HS-5 (cell line): Measurements from ENCODE around the gene HTRA1.

Source experiments
- DNase-seq: peaks from one replicate; pipeline ENCODE4 v3.0.0-alpha.2; 2012; ENCODE audit warnings: low read depth

HTRA1 gene

GRCh38 chr10:122495406-122496340 lies 34.3 kb downstream of the HTRA1 start:
- DNase-seq, result no peak

- DNase-seq, result no peak
Observed at GRCh38 chr10:122497241-122497640, 35.9 kb downstream of the HTRA1 start.

- DNase-seq, result no peak
Observed at GRCh38 chr10:122498521-122498920, 37.2 kb downstream of the HTRA1 start.

DNA sequence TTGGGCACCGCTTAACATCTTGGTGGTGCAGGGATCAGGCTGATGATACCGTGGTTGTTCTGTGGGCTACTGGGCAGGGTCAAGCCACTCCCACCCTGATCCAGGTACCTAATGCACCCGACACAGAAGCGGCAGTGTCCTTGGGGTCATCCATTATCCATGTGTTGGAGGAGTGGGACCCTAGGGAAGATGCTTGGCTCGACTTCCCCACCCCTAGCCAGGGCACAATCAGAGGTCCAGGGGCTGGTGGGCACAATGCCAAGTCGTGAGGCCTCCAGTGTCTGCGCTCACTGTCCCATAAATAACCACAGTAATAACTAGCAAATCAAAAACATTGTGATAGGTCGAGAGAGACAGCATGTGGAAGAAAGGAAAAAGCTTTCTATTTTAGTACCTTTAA lies 37.7 kb downstream of the HTRA1 start:
- no peak for DNase-seq

GRCh38 chr10:122499491-122499941 lies 38.2 kb downstream of the HTRA1 start:
- no peak for DNase-seq

DNA sequence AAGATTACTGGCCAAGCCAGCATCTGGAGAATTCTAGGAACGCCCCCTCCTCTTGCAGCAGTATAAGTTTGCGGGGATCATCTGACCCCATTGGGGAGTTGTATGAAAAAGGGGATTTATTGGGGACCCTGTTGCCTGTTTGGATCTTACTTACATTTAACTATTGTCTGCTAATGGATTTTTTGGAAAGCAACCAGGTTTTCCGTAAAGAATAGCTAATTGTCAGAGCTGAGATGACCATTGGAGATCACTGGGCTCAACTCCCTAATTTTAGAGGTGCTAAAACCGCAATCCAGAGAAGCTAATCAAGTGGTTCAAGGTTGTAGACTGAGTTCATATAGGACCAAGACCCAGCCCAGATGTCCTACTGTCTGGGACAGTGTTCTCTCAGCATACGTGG lies 38.8 kb downstream of the HTRA1 start:
- DNase-seq, result no peak

DNA sequence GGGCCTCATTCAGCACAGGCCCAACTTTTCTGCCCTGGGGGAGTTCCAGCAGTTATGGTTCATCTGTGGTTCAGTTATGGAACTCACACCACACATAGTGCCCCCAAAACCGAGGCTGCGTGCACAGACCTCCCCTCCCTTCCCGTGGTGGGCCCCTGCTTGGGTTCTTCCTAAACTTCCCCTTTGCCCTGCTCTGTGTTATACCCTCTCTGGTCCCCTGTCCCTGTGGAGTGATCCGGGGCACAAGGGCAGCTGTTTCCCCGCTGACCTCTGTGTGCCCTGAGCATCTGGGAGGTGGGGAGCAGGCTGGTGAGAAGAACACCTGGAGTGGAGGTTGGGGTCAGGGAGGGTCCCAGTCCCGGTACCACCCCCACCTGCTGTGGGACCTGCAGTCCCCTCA lies 39.4 kb downstream of the HTRA1 start:
- DNase-seq, result no peak

GRCh38 chr10:122503012-122503411 lies 41.7 kb downstream of the HTRA1 start:
- no peak for DNase-seq

- DNase-seq, result no peak
Observed at GRCh38 chr10:122503886-122504609, 42.7 kb downstream of the HTRA1 start.

DNA sequence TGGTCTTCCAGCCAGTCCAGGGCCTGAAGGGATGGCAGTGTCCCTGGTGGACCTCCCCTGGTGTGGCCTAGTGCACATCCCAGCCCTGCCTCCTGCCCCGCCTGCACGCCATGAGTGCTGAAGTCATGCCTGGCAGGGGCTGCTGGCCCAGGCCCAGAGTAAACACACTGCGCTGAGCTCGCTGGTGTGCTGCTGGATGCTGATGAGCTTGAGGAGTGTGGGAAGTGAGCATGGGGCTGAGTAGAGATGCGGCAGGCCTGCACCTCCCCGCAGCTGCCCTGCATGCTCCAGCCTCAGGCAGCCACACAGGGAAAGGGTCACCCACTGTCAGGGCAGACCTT lies 43.2 kb downstream of the HTRA1 start:
- no peak for DNase-seq

GRCh38 chr10:122505011-122505410 lies 43.7 kb downstream of the HTRA1 start:
- no peak for DNase-seq

- DNase-seq, result no peak
Observed at GRCh38 chr10:122505885-122506645, 44.7 kb downstream of the HTRA1 start.

DNA sequence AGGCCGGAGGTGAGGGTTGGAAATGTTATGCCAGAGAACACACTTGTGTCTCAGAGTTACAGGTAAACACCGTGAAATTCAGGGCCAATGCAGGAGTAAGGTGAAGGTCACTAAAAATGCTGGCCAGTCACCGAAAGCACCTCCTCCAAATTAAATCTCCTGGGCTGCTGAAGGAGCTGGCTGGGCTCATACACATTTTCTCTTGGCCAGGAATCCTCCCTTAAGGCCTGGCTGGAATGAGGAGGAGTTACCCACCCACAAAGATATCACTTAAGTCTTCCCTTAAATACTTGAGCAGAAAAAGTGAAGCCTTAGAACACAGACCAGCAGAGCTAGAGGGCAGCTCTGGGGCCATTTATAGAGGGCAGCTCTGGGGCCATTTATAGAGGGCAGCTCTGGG lies 46.3 kb downstream of the HTRA1 start:
- no peak for DNase-seq

DNA sequence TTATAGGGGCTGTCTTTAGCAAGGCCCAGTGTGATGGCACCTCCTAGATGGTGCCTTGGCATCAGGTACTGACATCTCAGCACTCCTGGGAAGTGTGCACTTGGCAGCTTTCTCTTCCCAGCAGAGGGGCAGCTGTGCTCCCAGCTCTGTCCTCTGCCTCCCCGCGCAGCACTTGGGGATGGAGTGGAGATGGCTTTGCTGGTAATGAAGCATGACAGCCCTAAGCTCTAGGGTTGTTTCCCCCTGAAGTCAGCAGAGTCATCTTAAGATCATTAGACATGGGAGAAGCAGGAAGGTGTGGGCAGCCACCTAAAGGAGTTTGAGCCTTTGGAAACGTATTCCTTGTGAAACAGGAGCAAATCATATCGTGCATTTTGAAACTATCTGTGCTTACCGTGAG lies 46.7 kb downstream of the HTRA1 start:
- no peak for DNase-seq

GRCh38 chr10:122509323-122509722 lies 48.0 kb downstream of the HTRA1 start:
- no peak for DNase-seq

DNA sequence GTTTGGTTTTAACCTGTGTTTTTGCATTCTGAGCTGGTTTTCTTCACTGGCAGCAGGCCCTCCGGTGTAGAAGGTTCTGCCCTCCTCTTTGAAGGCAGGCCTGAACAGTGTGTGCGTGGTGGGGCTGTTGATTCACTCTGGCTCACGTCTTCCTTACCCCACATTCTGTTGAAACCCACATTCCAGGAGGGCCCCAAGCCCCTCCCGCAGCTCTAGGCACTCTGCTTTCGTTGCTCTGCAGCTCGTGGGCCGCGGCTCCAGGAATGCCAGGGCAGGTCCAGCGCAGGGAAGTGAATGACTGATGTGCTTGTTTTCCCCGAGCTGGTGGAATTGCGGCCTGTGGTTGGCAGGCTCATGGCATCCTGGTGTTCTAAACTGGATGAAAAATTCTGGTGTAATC lies 49.0 kb downstream of the HTRA1 start:
- DNase-seq, result no peak

DNA sequence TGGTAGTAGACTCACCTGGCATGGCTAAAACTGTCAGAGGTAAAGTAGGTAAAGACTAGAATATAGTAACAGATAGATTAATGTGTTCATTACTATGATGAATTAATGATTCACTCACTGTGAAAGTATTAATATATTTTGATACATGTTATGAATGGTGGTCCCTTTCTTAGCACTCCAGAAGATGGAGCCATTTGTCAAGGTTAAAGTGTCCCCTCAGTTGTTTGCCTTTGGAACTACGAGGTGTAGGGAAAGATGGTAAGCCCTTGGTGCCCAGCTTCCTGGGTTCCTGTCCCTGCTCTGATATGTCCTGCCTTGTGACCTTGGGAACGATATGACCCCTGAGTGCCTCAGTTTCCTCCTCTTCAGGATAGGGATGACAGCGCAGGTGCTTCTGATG lies 49.4 kb downstream of the HTRA1 start:
- no peak for DNase-seq

GRCh38 chr10:122513053-122513452 lies 51.7 kb downstream of the HTRA1 start:
- DNase-seq, result no peak

DNA sequence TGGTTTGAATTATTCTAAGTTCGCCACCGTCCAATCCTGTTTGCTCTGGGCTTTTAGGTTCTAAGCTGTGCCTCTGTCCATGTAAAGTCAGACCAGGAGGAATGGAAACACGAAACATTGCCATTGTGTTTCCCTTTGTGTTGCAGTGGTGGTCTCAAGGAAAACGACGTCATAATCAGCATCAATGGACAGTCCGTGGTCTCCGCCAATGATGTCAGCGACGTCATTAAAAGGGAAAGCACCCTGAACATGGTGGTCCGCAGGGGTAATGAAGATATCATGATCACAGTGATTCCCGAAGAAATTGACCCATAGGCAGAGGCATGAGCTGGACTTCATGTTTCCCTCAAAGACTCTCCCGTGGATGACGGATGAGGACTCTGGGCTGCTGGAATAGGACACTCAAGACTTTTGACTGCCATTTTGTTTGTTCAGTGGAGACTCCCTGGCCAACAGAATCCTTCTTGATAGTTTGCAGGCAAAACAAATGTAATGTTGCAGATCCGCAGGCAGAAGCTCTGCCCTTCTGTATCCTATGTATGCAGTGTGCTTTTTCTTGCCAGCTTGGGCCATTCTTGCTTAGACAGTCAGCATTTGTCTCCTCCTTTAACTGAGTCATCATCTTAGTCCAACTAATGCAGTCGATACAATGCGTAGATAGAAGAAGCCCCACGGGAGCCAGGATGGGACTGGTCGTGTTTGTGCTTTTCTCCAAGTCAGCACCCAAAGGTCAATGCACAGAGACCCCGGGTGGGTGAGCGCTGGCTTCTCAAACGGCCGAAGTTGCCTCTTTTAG lies 52.9 kb downstream of the HTRA1 start:
- no peak for DNase-seq

DNA sequence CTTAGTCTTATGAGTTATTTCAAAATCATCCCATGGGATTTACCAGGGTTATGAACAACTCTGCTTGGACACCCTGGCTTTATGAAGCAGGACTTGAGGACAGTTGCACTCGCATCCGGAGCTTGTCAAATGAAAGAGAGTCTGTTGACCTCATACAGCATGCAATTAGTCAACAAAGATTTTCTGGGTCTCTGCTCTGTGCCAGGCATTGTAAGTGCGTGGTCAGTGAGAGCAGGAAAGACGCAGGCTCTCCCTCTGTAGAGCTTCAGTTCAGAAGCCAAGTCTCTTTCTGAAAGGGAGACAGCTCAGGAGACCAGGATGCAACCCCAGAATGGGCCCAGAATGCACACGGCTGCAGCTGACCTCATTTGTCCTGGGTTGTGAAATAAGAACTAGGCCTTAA lies 53.7 kb downstream of the HTRA1 start:
- DNase-seq, result no peak

- DNase-seq, result no peak
Observed at GRCh38 chr10:122515588-122516231, 54.4 kb downstream of the HTRA1 start.
